Liver (tissue), 9 donors: ENCODE data around the gene GOLGA6A. TPM values are rescaled to one million over a fixed set of nuclear protein-coding genes. Genes with fewer than 3 reads are reported as not detected.

Experiments used
- DNase-seq: peaks from one replicate; pipeline ENCODE4 v3.0.0-alpha.2; 2017; ENCODE audit warnings: low spot score
- H3K27ac ChIP-seq, 2 donors: one replicate each; pipeline ENCODE4 v1.7.0; 2013; ENCODE audit warnings: inconsistent platforms in 2 of 2, low read length in 2 of 2, control low read depth in 1 of 2, low read depth in 1 of 2, mild to moderate bottlenecking in 1 of 2
- H3K27me3 ChIP-seq, 4 donors: one replicate each; pipeline versions ENCODE4 v1.6.1 to v1.7.0; 2013; ENCODE audit warnings: low read length in 3 of 4, inconsistent platforms in 1 of 4, mild to moderate bottlenecking in 1 of 4, moderate library complexity in 1 of 4; ENCODE audit not compliant: control insufficient read depth in 4 of 4, insufficient read depth in 4 of 4
- H3K36me3 ChIP-seq, 4 donors: one replicate each; pipeline versions ENCODE4 v1.6.1 to v1.7.0; 2013; ENCODE audit warnings: low read length in 3 of 4, mild to moderate bottlenecking in 3 of 4, low read depth in 1 of 4, moderate library complexity in 1 of 4; ENCODE audit not compliant: control insufficient read depth in 4 of 4, insufficient read depth in 3 of 4
- H3K4me1 ChIP-seq, 4 donors: one replicate each; pipeline versions ENCODE4 v1.6.1 to v1.7.0; 2013; ENCODE audit warnings: low read length in 3 of 4, mild to moderate bottlenecking in 3 of 4, moderate library complexity in 1 of 4; ENCODE audit not compliant: control insufficient read depth in 4 of 4, insufficient read depth in 4 of 4
- H3K4me3 ChIP-seq, 3 donors: one replicate each; pipeline versions ENCODE4 v1.6.1 to v1.7.0; 2013; ENCODE audit warnings: low read length in 3 of 3, control low read depth in 1 of 3, low read depth in 1 of 3, mild to moderate bottlenecking in 1 of 3
- H3K9ac ChIP-seq, 2 donors: one replicate each; pipeline ENCODE4 v1.7.0; 2013; ENCODE audit warnings: low read length in 2 of 2, mild to moderate bottlenecking in 2 of 2, moderate library complexity in 2 of 2, control low read depth in 1 of 2, low read depth in 1 of 2
- H3K9me3 ChIP-seq, 4 donors: one replicate each; pipeline versions ENCODE4 v1.6.1 to v1.7.0; 2013; ENCODE audit warnings: low read length in 3 of 4; ENCODE audit not compliant: control insufficient read depth in 4 of 4
- EGR1 ChIP-seq, 2 donors: IDR thresholded peaks; 2 replicates each; pipeline ENCODE4 v1.6.1; 2016 to 2018; ENCODE audit warnings: antibody characterized with exemption in 2 of 2, low read depth in 2 of 2
- FOXA1 ChIP-seq: IDR thresholded peaks from 2 replicates; pipeline ENCODE4 v1.6.1; 2016; ENCODE audit warnings: antibody characterized with exemption
- FOXA2 ChIP-seq: IDR thresholded peaks from 2 replicates; pipeline ENCODE4 v1.6.1; 2016; ENCODE audit warnings: antibody characterized with exemption
- GABPA ChIP-seq, 2 donors: IDR thresholded peaks in 1 of 2; conservative IDR thresholded peaks in 1 of 2; 2 replicates each; pipeline ENCODE4 v1.6.1; 2016; ENCODE audit warnings: antibody characterized with exemption in 2 of 2, mild to moderate bottlenecking in 1 of 2, moderate library complexity in 1 of 2
- HNF4A ChIP-seq, 2 donors: conservative IDR thresholded peaks; 2 replicates each; pipeline ENCODE4 v1.6.1; 2016; ENCODE audit warnings: antibody characterized with exemption in 2 of 2, mild to moderate bottlenecking in 2 of 2
- NR2F2 ChIP-seq: IDR thresholded peaks from 2 replicates; pipeline ENCODE4 v1.6.1; 2016; ENCODE audit warnings: antibody characterized with exemption
- RAD21 ChIP-seq, 2 donors: IDR thresholded peaks; 2 replicates each; pipeline ENCODE4 v1.6.1; 2016; ENCODE audit warnings: antibody characterized with exemption in 2 of 2, mild to moderate bottlenecking in 2 of 2
- RXRA ChIP-seq, 2 donors: IDR thresholded peaks; 2 replicates each; pipeline ENCODE4 v1.6.1; 2017 to 2018; ENCODE audit warnings: antibody characterized with exemption in 2 of 2, mild to moderate bottlenecking in 1 of 2
- SP1 ChIP-seq: IDR thresholded peaks from 2 replicates; pipeline ENCODE4 v1.6.1; 2018; ENCODE audit warnings: antibody characterized with exemption, mild to moderate bottlenecking
- YY1 ChIP-seq: IDR thresholded peaks from 2 replicates; pipeline ENCODE4 v1.6.1; 2016; ENCODE audit warnings: antibody characterized with exemption, mild to moderate bottlenecking
- WGBS: extraction: QIAGEN DNeasy Blood & Tissue Kit; methylation state at CpG from one replicate; pipeline ENCODE4 v1.1.7; 2013; 5-methylcytosine and 5-hydroxymethylcytosine counted together
- polyA plus RNA-seq, 2 donors: library from polyadenylated mRNA; stranded (reverse) in 1 of 2; unstranded in 1 of 2; fragments of 200-250 nt in 1 of 2; fragments of >200 nt in 1 of 2; fragmentation: Nextera tagmentation in 1 of 2; extraction: Ambion mirVana in 1 of 2; gene quantifications; one replicate each; pipeline versions ENCODE4 v1.2.1 to v1.2.3, GENCODE V29; 2013 to 2015
- total RNA-seq, 2 donors: library from RNA; depleted of rRNA; stranded (reverse); fragments of >200 nt; gene quantifications; one replicate each; pipeline ENCODE4 v1.2.3, GENCODE V29; 2014
- TF ChIP-seq, protein P1 (sequence below): IDR thresholded peaks from 2 replicates; pipeline ENCODE4 v1.6.1; 2016; ENCODE audit warnings: antibody characterized with exemption
- TF ChIP-seq, protein P2 (sequence below): IDR thresholded peaks from 2 replicates; pipeline ENCODE4 v1.6.1; 2016; ENCODE audit warnings: antibody characterized with exemption
- TF ChIP-seq, protein P3 (sequence below): IDR thresholded peaks from 2 replicates; pipeline ENCODE4 v1.6.1; 2016; ENCODE audit warnings: antibody characterized with exemption
- TF ChIP-seq, protein P4 (sequence below): IDR thresholded peaks from 2 replicates; pipeline ENCODE4 v1.6.1; 2016; ENCODE audit warnings: antibody characterized with exemption, mild to moderate bottlenecking
- TF ChIP-seq, protein P5 (sequence below): fragments of 150-350 bp; IDR thresholded peaks from 2 replicates; pipeline ENCODE4 v1.5.1; 2017; ENCODE audit warnings: improper control_type of control experiment, low read depth, low read length; ENCODE audit not compliant: missing input control
- donor health status: healthy.
- donor health status: healthy.
- donor health status: healthy.
- donor health status: healthy.
- donor health status: healthy.

GOLGA6A gene
- total and polyA plus RNA-seq, 4 donors = 0.06 to 1.4 (median 0.63) TPM

DNA sequence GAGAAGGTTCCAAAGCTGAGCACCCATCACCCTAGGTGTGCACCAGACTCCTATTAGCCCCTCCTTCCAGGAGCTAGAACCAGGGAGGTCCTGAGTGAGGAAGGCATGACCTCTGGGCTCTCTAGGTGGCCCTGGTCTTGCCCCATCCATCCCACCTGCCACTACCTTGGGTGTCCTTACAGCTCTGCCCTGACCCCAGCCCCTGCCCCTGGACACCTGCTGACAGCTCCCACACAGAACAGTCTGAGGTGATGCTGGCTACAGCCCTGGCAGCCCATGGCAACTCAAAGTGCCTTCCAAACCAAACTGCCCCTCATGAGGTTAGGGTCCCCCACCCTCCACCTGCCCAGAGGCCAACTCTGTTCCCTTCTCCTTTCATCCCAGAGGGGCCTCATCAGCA lies 37.2 kb downstream of the GOLGA6A start:
- Histone ChIP-seq H3K27me3 (no peaks in the 10 kb centered on the region), H3K4me1 (peaks cover 0 to 4% (median 3%) of the 10 kb centered on the region in 4 donors), H3K9me3 (no peaks in the 10 kb centered on the region), H3K9ac (no peak overlapping the region), H3K4me3 (no peak overlapping the region), H3K36me3 (peaks cover 0 to 2% (median 0%) of the 10 kb centered on the region in 4 donors), H3K27ac (no peak overlapping the region)
- TF ChIP-seq EGR1 (IDR thresholded peaks at IDR 0.05; ENCODE audit: low read depth in 2 of 2) = no peak
- no peak for TF ChIP-seq RAD21 (IDR thresholded peaks at IDR 0.05)
- TF ChIP-seq, protein P1, sequence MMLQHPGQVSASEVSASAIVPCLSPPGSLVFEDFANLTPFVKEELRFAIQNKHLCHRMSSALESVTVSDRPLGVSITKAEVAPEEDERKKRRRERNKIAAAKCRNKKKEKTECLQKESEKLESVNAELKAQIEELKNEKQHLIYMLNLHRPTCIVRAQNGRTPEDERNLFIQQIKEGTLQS = no peak
- no peak for TF ChIP-seq NR2F2
- no peak for TF ChIP-seq FOXA2
- TF ChIP-seq RXRA (IDR thresholded peaks at IDR 0.05) = no peak
- no peak for TF ChIP-seq YY1
- DNase-seq = no peak

DNA sequence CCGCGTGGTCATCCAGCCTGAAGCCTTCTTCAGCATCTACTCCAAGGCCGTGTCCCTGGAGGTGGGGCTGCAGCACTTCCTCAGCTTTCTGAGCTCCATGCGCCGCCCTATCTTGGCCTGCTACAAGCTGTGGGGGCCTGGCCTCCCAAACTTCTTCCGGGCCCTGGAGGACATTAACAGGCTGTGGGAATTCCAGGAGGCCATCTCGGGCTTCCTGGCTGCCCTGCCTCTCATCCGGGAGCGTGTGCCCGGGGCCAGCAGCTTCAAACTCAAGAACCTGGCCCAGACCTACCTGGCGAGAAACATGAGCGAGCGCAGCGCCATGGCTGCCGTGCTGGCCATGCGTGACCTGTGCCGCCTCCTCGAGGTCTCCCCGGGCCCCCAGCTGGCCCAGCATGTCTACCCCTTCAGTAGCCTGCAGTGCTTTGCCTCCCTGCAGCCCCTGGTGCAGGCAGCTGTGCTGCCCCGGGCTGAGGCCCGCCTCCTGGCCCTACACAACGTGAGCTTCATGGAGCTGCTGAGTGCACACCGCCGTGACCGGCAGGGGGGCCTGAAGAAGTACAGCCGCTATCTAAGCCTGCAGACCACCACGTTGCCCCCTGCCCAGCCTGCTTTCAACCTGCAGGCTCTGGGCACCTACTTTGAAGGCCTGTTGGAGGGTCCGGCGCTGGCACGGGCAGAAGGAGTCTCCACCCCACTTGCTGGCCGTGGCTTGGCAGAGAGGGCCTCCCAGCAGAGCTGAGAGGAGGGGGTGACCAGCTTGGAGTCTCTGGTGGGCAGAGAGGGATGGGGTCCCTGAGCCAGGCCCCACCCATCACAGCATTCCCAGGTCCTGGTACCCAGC lies 37.9 kb downstream of the GOLGA6A start:
- H3K27me3 ChIP-seq = no peaks in the 10 kb centered on the region
- H3K4me1 ChIP-seq = peaks cover 0 to 4% (median 3%) of the 10 kb centered on the region in 4 donors
- peaks cover 0 to 2% (median 0%) of the 10 kb centered on the region in 4 donors for H3K36me3 ChIP-seq
- no peak overlapping the region for H3K4me3 ChIP-seq
- TF ChIP-seq, protein P2, sequence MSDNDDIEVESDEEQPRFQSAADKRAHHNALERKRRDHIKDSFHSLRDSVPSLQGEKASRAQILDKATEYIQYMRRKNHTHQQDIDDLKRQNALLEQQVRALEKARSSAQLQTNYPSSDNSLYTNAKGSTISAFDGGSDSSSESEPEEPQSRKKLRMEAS = no peak
- TF ChIP-seq RAD21 (IDR thresholded peaks at IDR 0.05) = no peak
- no peak for TF ChIP-seq FOXA1
- TF ChIP-seq, protein P3, sequence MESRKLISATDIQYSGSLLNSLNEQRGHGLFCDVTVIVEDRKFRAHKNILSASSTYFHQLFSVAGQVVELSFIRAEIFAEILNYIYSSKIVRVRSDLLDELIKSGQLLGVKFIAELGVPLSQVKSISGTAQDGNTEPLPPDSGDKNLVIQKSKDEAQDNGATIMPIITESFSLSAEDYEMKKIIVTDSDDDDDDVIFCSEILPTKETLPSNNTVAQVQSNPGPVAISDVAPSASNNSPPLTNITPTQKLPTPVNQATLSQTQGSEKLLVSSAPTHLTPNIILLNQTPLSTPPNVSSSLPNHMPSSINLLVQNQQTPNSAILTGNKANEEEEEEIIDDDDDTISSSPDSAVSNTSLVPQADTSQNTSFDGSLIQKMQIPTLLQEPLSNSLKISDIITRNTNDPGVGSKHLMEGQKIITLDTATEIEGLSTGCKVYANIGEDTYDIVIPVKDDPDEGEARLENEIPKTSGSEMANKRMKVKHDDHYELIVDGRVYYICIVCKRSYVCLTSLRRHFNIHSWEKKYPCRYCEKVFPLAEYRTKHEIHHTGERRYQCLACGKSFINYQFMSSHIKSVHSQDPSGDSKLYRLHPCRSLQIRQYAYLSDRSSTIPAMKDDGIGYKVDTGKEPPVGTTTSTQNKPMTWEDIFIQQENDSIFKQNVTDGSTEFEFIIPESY = no peak
- TF ChIP-seq, protein P4, sequence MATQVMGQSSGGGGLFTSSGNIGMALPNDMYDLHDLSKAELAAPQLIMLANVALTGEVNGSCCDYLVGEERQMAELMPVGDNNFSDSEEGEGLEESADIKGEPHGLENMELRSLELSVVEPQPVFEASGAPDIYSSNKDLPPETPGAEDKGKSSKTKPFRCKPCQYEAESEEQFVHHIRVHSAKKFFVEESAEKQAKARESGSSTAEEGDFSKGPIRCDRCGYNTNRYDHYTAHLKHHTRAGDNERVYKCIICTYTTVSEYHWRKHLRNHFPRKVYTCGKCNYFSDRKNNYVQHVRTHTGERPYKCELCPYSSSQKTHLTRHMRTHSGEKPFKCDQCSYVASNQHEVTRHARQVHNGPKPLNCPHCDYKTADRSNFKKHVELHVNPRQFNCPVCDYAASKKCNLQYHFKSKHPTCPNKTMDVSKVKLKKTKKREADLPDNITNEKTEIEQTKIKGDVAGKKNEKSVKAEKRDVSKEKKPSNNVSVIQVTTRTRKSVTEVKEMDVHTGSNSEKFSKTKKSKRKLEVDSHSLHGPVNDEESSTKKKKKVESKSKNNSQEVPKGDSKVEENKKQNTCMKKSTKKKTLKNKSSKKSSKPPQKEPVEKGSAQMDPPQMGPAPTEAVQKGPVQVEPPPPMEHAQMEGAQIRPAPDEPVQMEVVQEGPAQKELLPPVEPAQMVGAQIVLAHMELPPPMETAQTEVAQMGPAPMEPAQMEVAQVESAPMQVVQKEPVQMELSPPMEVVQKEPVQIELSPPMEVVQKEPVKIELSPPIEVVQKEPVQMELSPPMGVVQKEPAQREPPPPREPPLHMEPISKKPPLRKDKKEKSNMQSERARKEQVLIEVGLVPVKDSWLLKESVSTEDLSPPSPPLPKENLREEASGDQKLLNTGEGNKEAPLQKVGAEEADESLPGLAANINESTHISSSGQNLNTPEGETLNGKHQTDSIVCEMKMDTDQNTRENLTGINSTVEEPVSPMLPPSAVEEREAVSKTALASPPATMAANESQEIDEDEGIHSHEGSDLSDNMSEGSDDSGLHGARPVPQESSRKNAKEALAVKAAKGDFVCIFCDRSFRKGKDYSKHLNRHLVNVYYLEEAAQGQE = no peak
- TF ChIP-seq, protein P1 = no peak
- TF ChIP-seq HNF4A (conservative IDR thresholded peaks at IDR 0.05) = no peak
- TF ChIP-seq FOXA2 = no peak
- no peak for TF ChIP-seq YY1
- no peak for TF ChIP-seq SP1
- TF ChIP-seq, protein P5, sequence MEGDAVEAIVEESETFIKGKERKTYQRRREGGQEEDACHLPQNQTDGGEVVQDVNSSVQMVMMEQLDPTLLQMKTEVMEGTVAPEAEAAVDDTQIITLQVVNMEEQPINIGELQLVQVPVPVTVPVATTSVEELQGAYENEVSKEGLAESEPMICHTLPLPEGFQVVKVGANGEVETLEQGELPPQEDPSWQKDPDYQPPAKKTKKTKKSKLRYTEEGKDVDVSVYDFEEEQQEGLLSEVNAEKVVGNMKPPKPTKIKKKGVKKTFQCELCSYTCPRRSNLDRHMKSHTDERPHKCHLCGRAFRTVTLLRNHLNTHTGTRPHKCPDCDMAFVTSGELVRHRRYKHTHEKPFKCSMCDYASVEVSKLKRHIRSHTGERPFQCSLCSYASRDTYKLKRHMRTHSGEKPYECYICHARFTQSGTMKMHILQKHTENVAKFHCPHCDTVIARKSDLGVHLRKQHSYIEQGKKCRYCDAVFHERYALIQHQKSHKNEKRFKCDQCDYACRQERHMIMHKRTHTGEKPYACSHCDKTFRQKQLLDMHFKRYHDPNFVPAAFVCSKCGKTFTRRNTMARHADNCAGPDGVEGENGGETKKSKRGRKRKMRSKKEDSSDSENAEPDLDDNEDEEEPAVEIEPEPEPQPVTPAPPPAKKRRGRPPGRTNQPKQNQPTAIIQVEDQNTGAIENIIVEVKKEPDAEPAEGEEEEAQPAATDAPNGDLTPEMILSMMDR = no peak
- TF ChIP-seq GABPA (IDR thresholded peaks at IDR 0.05 in 1 of 2, conservative IDR thresholded peaks at IDR 0.05 in 1 of 2) = no peak
- TF ChIP-seq NR2F2 = no peak
- no peak for DNase-seq
- H3K9ac ChIP-seq = no peak overlapping the region
- no peaks in the 10 kb centered on the region for H3K9me3 ChIP-seq
- whole genome bisulfite sequencing = 87% methylated on average over 31 of the region's 31 CpGs
- H3K27ac ChIP-seq = no peak overlapping the region
